GM21367 (cell line): ENCODE results near the gene CHSY1.

Experiments
- ATAC-seq: cut with Tn5 transposase; IDR thresholded peaks from one replicate; pipeline ENCODE4 v1.9.1; 2021; ENCODE audit not compliant: unreplicated experiment

CHSY1 gene

GRCh38 chr15:101213147-101213546 lies 38.7 kb downstream of the CHSY1 start:
- no peak for ATAC-seq

DNA sequence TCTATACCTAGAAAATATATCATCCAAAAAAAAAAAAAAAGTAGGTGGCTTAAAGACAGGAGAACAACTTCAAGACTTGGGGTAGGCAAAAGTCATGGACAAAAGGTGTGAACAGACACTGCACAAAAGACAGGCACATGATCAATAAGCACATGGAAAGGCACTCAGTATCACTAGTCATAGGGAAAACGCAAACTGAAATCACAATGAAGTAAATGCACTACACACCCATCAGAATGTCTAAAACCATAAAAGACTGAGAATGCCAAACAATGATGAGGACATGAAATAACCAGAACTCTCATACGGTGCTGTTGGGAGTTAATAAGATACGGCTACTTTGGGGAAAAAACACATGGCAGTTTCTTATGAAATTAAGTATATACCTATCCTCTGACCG lies 40.0 kb downstream of the CHSY1 start:
- no peak for ATAC-seq

GRCh38 chr15:101210466-101210865 lies 41.4 kb downstream of the CHSY1 start:
- no peak for ATAC-seq

GRCh38 chr15:101210058-101210457 lies 41.8 kb downstream of the CHSY1 start:
- no peak for ATAC-seq

- ATAC-seq, result no peak
Observed at GRCh38 chr15:101209285-101209845, 42.5 kb downstream of the CHSY1 start.

- no peak for ATAC-seq
Observed at GRCh38 chr15:101207867-101208288, 44.0 kb downstream of the CHSY1 start.

- ATAC-seq, result no peak
Observed at GRCh38 chr15:101206176-101206591, 45.7 kb downstream of the CHSY1 start.

GRCh38 chr15:101204739-101205535 lies 46.9 kb downstream of the CHSY1 start:
- no peak for ATAC-seq

DNA sequence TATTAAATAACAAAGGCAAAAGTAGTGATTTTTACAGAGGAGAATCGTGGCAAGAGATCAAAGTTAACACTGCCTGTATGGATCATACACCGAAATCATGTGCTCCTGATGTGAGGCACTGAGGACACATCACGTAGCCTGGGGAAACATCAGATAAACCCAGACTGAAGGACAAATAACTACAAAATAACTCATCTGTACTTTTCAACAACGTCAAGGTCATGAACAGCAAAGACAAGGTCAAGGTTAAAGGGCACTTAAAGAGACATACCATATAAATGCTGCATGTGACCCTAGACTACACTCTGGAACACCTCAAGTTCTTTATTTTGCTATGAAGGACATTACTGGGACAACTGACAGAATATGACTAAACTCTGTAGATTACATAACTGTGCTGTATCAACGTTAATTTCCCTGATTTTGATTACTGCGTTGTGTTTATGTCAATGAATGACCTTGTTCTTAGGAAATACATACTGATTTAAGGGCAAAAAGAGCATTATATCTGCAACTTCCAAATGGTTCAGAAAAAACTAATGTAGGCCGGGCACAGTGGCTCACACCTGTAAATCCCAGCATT lies 48.1 kb downstream of the CHSY1 start:
- no peak for ATAC-seq

DNA sequence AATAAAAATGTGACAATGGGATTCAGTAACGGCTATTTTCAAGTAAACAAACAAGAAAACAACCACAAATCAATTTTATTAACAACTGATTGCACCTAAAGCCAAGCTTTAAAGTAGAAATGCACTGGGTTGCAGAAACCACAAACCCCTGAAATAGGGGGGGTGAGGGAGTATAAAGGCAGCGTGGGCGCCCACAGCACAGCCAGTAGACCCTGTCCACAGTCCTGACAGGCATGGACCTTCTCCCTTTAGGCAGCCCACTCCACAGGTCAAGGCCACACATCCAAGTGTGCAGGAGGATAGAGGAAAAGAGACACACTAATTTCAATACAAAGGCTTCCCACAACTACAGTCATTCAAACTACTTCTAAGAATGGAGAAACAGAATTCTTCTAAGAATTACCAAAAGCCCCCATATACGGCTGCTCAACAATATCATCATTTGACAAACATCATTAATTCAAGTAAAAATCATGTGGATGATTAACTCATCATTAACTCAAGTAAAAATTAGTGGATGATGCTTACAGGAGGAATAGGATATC lies 48.7 kb downstream of the CHSY1 start:
- no peak for ATAC-seq

GRCh38 chr15:101201411-101202174 lies 50.3 kb downstream of the CHSY1 start:
- ATAC-seq, result no peak

DNA sequence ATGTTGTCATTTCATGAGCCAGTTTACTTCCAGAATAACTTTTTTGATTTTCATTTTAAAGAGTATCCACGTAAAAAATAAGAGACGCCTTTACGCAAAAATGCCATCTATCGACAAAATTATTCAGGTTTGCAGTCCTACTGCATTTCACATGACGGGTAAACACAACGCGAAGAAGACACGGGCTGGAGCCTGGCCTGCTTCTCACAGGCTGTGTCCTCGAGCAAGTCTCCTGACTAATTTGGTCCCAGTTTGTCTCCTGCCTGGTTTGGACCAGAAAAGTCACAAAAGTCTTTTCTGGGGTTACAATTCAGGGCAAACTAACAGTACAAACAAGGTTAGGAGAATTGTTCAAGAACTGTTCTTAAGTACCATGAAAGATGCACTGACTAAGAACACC lies 51.7 kb downstream of the CHSY1 start:
- no peak for ATAC-seq

DNA sequence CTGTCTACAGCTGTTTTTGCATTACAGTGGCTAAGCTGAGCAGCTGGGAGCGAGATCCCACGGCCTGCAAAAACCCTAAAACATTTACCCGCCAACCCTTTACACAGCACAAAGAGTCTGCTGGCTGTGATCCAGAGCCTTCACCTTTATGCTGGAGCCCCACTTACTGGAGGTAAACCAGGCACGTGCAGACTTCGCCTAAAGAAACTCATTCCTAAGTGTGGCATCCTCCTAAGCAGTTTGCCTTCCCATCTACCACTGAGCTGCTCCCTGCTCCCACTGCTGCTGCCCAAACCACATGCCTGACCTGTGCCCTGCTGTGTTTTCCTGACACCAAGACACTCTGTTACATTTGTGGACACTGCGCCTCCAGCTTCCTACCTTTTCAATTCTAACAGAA lies 53.0 kb downstream of the CHSY1 start:
- no peak for ATAC-seq

GRCh38 chr15:101198031-101198575 lies 53.7 kb downstream of the CHSY1 start:
- ATAC-seq, result no peak

DNA sequence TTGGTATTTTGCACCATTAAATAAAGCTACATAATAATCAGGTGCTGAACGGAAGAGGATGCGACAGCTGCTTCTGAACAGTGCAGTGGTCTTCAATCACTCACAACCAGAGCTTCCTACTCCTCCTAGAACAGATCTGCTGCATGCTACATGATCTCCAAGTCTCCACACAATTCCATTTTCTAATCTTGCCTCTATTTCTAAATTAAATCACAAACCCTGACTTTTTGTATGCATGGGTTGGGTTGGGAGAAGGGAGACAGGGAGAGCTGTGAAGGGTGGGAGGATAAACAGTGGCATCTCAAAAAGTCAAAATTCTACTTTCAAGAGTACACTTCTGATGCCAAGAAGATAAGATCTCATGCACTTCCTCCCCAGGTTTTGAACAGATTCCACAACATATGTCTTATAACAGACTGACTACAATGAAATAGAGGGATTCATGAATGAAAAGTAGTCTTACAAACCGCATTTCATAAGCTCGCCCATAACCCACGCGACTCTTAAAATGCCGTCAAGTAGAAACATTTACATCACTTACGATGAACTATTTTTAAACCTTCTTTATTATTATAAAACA lies 57.2 kb downstream of the CHSY1 start:
- no peak for ATAC-seq

DNA sequence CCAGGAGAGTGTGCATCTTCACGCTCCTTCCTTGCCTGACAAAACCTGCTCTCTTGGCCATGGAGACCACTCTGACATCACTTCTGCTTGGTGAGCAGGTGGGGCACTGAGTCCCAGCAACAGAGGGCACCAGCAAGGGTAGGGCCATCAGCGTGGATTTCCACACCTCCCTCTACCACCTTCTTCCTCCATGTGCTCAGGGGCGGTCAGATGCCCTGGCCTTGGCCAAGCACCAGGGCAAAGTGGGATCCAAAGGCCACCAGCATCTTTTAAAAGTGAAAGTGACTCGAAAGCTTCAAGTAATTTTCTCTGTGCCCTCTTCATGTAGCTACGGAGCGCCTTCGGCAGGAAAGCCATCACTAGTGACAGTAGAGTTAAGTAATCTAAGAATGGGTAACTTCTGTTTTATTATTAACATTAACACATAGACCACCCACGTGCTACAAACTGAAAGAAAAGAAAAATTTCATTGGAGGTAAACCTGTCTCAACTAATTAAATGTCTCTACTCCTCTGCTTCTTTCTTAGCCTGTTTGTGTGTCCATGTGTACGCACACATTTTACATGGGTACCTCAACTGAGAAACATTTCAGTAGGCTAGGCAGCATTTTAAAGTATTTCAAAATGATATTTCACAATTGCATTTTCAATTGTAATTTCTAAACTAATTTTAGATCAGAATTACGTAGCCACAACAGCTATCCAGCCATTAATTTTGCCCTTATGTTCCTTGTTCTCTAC lies 57.9 kb downstream of the CHSY1 start:
- no peak for ATAC-seq

DNA sequence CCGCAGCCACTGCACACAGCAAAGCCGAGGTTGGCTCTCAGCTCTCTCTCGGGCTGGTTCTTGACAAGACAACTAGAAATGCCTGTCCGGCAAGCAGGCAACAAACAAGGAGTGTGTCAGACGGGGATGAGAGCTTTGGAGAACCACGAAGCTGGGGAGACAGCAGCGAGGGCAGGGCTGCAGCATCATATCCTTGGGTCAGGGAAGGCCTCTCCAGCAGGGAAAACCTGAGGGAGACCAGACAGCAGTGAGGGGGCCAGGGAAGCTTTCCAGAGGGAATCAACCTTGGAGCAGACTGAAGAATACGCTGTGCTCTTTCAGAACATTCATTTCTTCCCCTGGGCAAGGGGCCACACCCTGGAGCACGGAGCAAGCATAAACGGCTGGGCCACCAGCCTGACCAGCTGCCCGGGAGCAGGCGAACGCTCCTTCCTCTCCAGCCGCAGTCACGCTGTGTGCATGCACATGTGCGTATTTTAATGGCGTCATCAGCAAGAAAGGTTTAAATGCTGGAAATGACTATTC lies 58.7 kb downstream of the CHSY1 start:
- ATAC-seq, result no peak

GRCh38 chr15:101192081-101192480 lies 59.8 kb downstream of the CHSY1 start:
- ATAC-seq, result no peak

DNA sequence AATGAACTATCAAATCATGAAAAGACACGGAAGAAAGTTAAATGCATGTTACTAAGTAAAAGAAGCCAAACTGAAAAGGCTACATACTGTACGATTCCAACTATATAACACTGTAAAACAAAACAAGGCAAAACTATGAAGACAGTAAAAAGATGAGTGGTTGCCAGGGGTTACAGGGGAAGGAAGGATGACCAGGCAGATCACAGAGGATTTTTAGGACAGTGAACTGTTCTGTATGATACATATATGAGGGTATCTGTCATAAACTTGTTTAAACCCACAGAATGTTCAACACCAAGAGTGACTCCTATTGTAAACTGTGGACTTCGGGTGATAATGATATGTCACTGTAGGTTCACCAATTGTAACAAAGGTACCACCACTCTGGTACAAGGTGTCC lies 60.6 kb downstream of the CHSY1 start:
- ATAC-seq, result no peak

DNA sequence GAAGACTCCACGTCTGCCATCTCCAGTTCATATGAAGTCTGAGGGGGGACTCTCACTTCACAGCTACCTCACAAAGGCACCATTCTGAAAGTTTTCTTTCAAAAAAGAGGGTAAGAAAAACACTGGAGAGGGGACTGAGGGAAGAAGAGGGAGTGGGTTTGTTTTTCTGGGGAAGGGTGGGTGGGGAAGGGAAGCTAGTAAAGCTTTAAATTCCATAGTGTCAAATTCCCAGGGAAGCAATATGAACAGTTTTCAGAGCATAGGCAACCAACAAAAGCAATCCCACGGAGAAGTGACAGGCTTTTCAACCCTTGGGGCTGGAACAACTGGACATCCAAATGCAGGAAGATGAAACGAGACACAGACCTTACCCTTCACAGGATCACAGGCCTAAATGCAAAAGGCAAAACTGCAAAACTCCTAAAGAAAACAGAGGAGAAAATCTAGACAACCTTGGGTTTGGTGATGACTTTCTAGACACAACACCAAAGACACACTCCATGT lies 61.7 kb downstream of the CHSY1 start:
- ATAC-seq, result no peak
